H9 (cell line): Measurements from ENCODE around the gene DNAAF5. TPM values are rescaled to one million over a fixed set of nuclear protein-coding genes. Genes with fewer than 3 reads are reported as not detected.

Experiments
- DNase-seq: peaks from one replicate; pipeline ENCODE4 v3.0.0-alpha.2; 2017
- H2AFZ ChIP-seq: one replicate; pipeline ENCODE4 v1.6.1; 2013; ENCODE audit warnings: mild to moderate bottlenecking, low read length, control low read depth, moderate library complexity
- H2AK5ac ChIP-seq: 2 replicates; pipeline ENCODE4 v1.6.1; 2013; ENCODE audit warnings: low read length, control low read depth, mixed read lengths; ENCODE audit not compliant: insufficient read length
- H2BK120ac ChIP-seq: one replicate; pipeline ENCODE4 v1.6.1; 2013; ENCODE audit warnings: low read depth, mild to moderate bottlenecking, low read length, control low read depth, inconsistent platforms; ENCODE audit not compliant: poor library complexity, severe bottlenecking
- H2BK12ac ChIP-seq: 2 replicates; pipeline ENCODE4 v1.6.1; 2013; ENCODE audit warnings: low read length, control low read depth, mixed read lengths, low read depth; ENCODE audit not compliant: insufficient read length
- H2BK15ac ChIP-seq: 2 replicates; pipeline ENCODE4 v1.6.1; 2013; ENCODE audit warnings: low read depth, low read length, control low read depth
- H2BK20ac ChIP-seq: one replicate; pipeline ENCODE4 v1.6.1; 2013; ENCODE audit warnings: low read depth, mild to moderate bottlenecking, low read length, control low read depth, inconsistent platforms; ENCODE audit not compliant: poor library complexity, severe bottlenecking
- H2BK5ac ChIP-seq: 2 replicates; pipeline ENCODE4 v1.6.1; 2013; ENCODE audit warnings: low read length, control low read depth, mixed read lengths; ENCODE audit not compliant: insufficient read length
- H3K14ac ChIP-seq: 2 replicates; pipeline ENCODE4 v1.6.1; 2013; ENCODE audit warnings: low read length, control low read depth; ENCODE audit not compliant: insufficient read depth
- H3K18ac ChIP-seq: 2 replicates; pipeline ENCODE4 v1.6.1; 2013; ENCODE audit warnings: low read depth, mild to moderate bottlenecking, mixed read lengths, low read length, control low read depth; ENCODE audit not compliant: insufficient read length
- H3K23ac ChIP-seq: 2 replicates; pipeline ENCODE4 v1.6.1; 2013; ENCODE audit warnings: low read length, control low read depth, mixed read lengths, low read depth; ENCODE audit not compliant: insufficient read length
- H3K23me2 ChIP-seq: 2 replicates; pipeline ENCODE4 v1.6.1; 2013; ENCODE audit warnings: low read depth, mild to moderate bottlenecking, mixed read lengths, low read length, control low read depth; ENCODE audit not compliant: insufficient read length, poor library complexity, severe bottlenecking
- H3K27ac ChIP-seq: 2 replicates; pipeline ENCODE4 v1.5.1; 2013; ENCODE audit warnings: low read length, control low read depth, mixed read lengths, low read depth; ENCODE audit not compliant: insufficient read length
- H3K27me3 ChIP-seq: 2 replicates; pipeline ENCODE4 v1.6.1; 2013; ENCODE audit warnings: low read length, control low read depth, inconsistent platforms; ENCODE audit not compliant: insufficient read depth
- H3K4ac ChIP-seq: 2 replicates; pipeline ENCODE4 v1.6.1; 2013; ENCODE audit warnings: low read depth, mild to moderate bottlenecking, control low read depth, inconsistent platforms, low read length, moderate library complexity
- H3K4me1 ChIP-seq: 2 replicates; pipeline ENCODE4 v1.6.1; 2013; ENCODE audit warnings: low read length, control low read depth, inconsistent platforms; ENCODE audit not compliant: insufficient read depth
- H3K4me2 ChIP-seq: 2 replicates; pipeline ENCODE4 v1.6.1; 2013; ENCODE audit warnings: low read length, control low read depth, mixed read lengths; ENCODE audit not compliant: insufficient read length, insufficient read depth
- H3K56ac ChIP-seq: 2 replicates; pipeline ENCODE4 v1.6.1; 2013; ENCODE audit warnings: low read depth, mild to moderate bottlenecking, mixed read lengths, low read length, control low read depth; ENCODE audit not compliant: insufficient read length
- H3K79me1 ChIP-seq: 2 replicates; pipeline ENCODE4 v1.6.1; 2013; ENCODE audit warnings: low read depth, mild to moderate bottlenecking, moderate library complexity, low read length, control low read depth, inconsistent platforms; ENCODE audit not compliant: insufficient read depth, poor library complexity, severe bottlenecking
- H3K79me2 ChIP-seq: 2 replicates; pipeline ENCODE4 v1.6.1; 2013; ENCODE audit warnings: low read length, control low read depth, inconsistent platforms; ENCODE audit not compliant: insufficient read depth
- H3K9ac ChIP-seq: 2 replicates; pipeline ENCODE4 v1.6.1; 2013; ENCODE audit warnings: low read length, control low read depth, mixed read lengths; ENCODE audit not compliant: insufficient read length; ENCODE audit errors: extremely low read depth
- H3K9me3 ChIP-seq: one replicate; pipeline ENCODE4 v1.6.1; 2013; ENCODE audit warnings: low read depth, low read length, inconsistent platforms; ENCODE audit not compliant: control insufficient read depth
- H3T11ph ChIP-seq: one replicate; pipeline ENCODE4 v1.6.1; 2013; ENCODE audit warnings: mild to moderate bottlenecking, low read length, control low read depth, inconsistent platforms
- H4K20me1 ChIP-seq: one replicate; pipeline ENCODE4 v1.6.1; 2013; ENCODE audit not compliant: control insufficient read depth, insufficient read length, insufficient read depth
- H4K5ac ChIP-seq: 2 replicates; pipeline ENCODE4 v1.6.1; 2013; ENCODE audit warnings: low read depth, mild to moderate bottlenecking, mixed read lengths, low read length, control low read depth; ENCODE audit not compliant: insufficient read length
- H4K8ac ChIP-seq: replicated peaks from 2 replicates; pipeline ENCODE4 v1.6.1; 2013; ENCODE audit warnings: low read length, control low read depth, mixed read lengths, low read depth; ENCODE audit not compliant: insufficient read length
- H4K91ac ChIP-seq: 2 replicates; pipeline ENCODE4 v1.6.1; 2013; ENCODE audit warnings: low read depth, mild to moderate bottlenecking, moderate library complexity, mixed read lengths, low read length, control low read depth; ENCODE audit not compliant: insufficient read length
- H3K27ac Mint-ChIP-seq, 3 experiments: 2 replicates in 2 of 3; 3 replicates in 1 of 3; pipeline ENCODE4 v1.8.0; 2020 to 2021; ENCODE audit warnings: mixed read lengths in 3 of 3, mild to moderate bottlenecking in 1 of 3, moderate library complexity in 1 of 3
- H3K27me3 Mint-ChIP-seq: 2 replicates; pipeline ENCODE4 v1.8.0; 2021; ENCODE audit warnings: low read depth, mild to moderate bottlenecking, moderate library complexity, mixed read lengths
- H3K36me3 Mint-ChIP-seq, 3 experiments: 2 replicates in 2 of 3; 3 replicates in 1 of 3; pipeline ENCODE4 v1.8.0; 2020 to 2021; ENCODE audit warnings: low read depth in 3 of 3, mixed read lengths in 3 of 3; ENCODE audit not compliant: insufficient read depth in 1 of 3
- H3K4me1 Mint-ChIP-seq, 2 experiments: 2 replicates each; pipeline ENCODE4 v1.8.0; 2020; ENCODE audit warnings: mixed read lengths in 2 of 2
- H3K4me3 Mint-ChIP-seq, 2 experiments: 2 replicates in 1 of 2; 3 replicates in 1 of 2; pipeline ENCODE4 v1.8.0; 2020 to 2021; ENCODE audit warnings: mild to moderate bottlenecking in 2 of 2, mixed read lengths in 2 of 2, moderate library complexity in 1 of 2
- H3K9me3 Mint-ChIP-seq, 2 experiments: 2 replicates in 1 of 2; 3 replicates in 1 of 2; pipeline ENCODE4 v1.8.0; 2020; ENCODE audit warnings: mild to moderate bottlenecking in 2 of 2, mixed read lengths in 2 of 2, moderate library complexity in 1 of 2
- CTCF ChIP-seq: fragments of 200-600 bp; sonication (generic); conservative IDR thresholded peaks from 3 replicates; pipeline ENCODE4 v1.8.0; 2021; ENCODE audit warnings: antibody characterized with exemption, mild to moderate bottlenecking
- WGBS: extraction: QIAGEN DNeasy Blood & Tissue Kit; methylation state at CpG from one replicate; pipeline ENCODE4 v1.1.7; 2013; ENCODE audit warnings: missing lambda C conversion rate, low lambda C conversion rate, mixed read lengths; ENCODE audit not compliant: insufficient read length; ENCODE audit errors: extremely low coverage; 5-methylcytosine and 5-hydroxymethylcytosine counted together
- total RNA-seq: library from RNA; stranded (reverse); gene quantifications from 2 replicates; pipeline ENCODE4 v1.2.1, GENCODE V29; 2021

DNAAF5 gene
- total RNA-seq, 1 experiment from 2014 or later, result 43.5 TPM

- peaks cover 40 to 72% (median 72%) of the 10 kb centered on the region in 3 experiments; a peak in 6 of 7 replicates for H3K36me3 Mint-ChIP-seq
Measured at GRCh38 chr7:778968-779451, 52.5 kb downstream of the DNAAF5 start.

More at GRCh38 chr7:778968-779451, 52.5 kb downstream of the DNAAF5 start:
- no peak overlapping the region for H2BK15ac ChIP-seq
- no peaks in the 10 kb centered on the region for H3K9me3 ChIP-seq
- no peak overlapping the region for H3T11ph ChIP-seq
- H3K4me1 ChIP-seq, result no peaks in the 10 kb centered on the region
- no peak overlapping the region for H4K5ac ChIP-seq
- Mint-ChIP-seq H3K9me3 (no peaks in the 10 kb centered on the region), H3K27me3 (no peaks in the 10 kb centered on the region; the same call in 1 of the 2 replicates), H3K4me3 (no peak overlapping the region), H3K4me1 (no peaks in the 10 kb centered on the region), H3K27ac (no peak overlapping the region)
- no peak overlapping the region for H3K18ac ChIP-seq
- no peaks in the 10 kb centered on the region for H3K23me2 ChIP-seq
- H3K4ac ChIP-seq, result no peak overlapping the region
- H3K79me2 ChIP-seq, result no peaks in the 10 kb centered on the region
- no CpG with 5 or more reads among the region's 15 CpGs for WGBS
- no peak for DNase-seq
- H4K20me1 ChIP-seq, result no peaks in the 10 kb centered on the region
- no peak overlapping the region for H3K56ac ChIP-seq
- H4K91ac ChIP-seq, result no peak overlapping the region
- no peak overlapping the region for H2AFZ ChIP-seq
- H3K79me1 ChIP-seq, result no peaks in the 10 kb centered on the region
- H3K9ac ChIP-seq, result no peak overlapping the region
- no peak overlapping the region for H4K8ac ChIP-seq
- no peak overlapping the region for H2BK120ac ChIP-seq
- H3K23ac ChIP-seq, result no peak overlapping the region
- H2BK12ac ChIP-seq, result no peak overlapping the region
- H3K4me2 ChIP-seq, result no peak overlapping the region
- H2AK5ac ChIP-seq, result no peak overlapping the region
- no peak overlapping the region for H3K14ac ChIP-seq
- H2BK20ac ChIP-seq, result no peak overlapping the region
- no peak overlapping the region for H3K27ac ChIP-seq
- H3K27me3 ChIP-seq, result no peaks in the 10 kb centered on the region
- no peak overlapping the region for H2BK5ac ChIP-seq
- TF ChIP-seq CTCF, result no peak
